Measurements from ENCODE around the gene GPR33. TPM values are rescaled to one million over a fixed set of nuclear protein-coding genes. Genes with fewer than 3 reads are reported as not detected.

GPR33 gene, protein sequence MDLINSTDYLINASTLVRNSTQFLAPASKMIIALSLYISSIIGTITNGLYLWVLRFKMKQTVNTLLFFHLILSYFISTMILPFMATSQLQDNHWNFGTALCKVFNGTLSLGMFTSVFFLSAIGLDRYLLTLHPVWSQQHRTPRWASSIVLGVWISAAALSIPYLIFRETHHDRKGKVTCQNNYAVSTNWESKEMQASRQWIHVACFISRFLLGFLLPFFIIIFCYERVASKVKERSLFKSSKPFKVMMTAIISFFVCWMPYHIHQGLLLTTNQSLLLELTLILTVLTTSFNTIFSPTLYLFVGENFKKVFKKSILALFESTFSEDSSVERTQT
- polyA plus RNA-seq (ENCODE audit: insufficient read length in 4 of 4), result not detected

DNA sequence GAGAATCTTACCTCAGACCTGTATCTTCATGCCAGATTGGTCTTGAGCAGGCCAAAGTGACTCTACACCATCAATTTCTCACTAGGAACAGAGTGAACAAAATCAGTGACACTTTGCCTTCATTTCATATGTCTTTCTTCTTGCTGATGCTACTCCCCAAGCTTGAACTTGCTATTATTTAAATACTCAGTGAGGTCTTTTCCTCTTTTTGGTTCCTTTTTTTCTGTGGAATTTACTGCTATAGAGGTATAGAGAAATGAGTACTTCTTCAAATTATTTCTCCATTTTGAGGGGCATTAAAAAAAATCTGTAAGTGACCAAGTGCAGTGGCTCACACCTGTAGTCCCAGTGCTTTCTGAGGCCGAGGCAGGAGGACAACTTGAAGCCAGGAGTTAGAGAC, at the start of gene GPR33:
Gene GPR33, minus strand, starts transcription at position 154 of the 400 bp plus-strand sequence. CDS start 4,074 bp downstream, outside the sequence.
- DNase-seq (ENCODE audit: low read depth in 4 of 4, low spot score in 3 of 4), result no peak

DNA sequence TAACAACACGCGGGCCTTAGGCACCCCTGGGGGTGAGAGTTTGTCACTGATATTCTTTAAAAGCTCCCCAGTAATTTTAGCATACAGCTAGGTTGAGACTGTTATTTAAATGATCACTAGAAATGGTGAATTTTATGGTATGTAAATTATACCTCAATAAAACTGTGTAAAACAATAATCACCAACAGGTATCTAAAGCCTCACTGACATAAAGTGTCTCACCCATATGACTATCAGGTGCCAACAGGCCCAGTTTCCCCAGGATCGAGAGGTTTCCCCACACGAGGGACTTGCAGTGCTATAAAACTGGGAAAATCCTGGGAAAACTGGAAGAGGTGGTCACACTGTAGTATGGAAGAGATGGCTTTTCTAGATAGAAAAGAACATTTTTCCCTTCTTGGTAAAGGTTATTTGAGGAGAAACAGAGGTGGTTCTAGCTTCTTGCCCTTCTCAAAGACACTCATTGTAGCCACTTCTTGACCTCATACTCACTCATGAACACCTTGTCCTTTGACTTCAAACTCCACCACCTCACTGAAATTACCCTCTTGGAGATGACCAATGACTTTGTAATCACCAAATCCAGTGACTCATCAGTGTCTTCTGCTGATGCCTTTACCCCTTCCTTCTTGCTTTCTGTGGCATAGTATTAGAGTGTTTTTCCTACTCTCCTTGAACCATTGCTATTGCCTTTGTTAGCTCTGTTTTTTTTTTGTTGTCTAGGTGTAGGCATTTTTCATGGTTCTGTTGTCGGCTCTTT, 48.5 kb upstream of the GPR33 start:
- no peak for DNase-seq (ENCODE audit: low read depth in 4 of 4, low spot score in 3 of 4)

DNA sequence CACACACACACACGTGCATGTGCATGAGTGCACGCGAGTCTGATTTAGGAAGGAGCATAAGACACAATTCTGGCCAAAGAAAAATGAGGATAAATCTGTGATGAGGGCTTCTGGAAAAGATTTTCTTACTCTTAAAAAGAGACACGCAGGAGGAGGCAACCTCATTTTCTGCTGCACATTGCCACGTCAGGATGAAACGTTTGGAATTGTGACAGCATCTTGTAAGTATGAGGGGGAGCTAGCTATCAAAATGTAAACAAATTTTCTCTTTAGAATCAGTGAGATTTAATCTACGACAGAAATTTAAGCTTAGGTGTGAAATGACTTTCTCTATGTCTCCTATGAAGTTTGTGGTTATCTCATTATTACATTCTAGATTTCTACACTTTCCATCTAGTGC, 42.3 kb upstream of the GPR33 start:
- DNase-seq (ENCODE audit: low read depth in 4 of 4, low spot score in 3 of 4), result no peak

DNA sequence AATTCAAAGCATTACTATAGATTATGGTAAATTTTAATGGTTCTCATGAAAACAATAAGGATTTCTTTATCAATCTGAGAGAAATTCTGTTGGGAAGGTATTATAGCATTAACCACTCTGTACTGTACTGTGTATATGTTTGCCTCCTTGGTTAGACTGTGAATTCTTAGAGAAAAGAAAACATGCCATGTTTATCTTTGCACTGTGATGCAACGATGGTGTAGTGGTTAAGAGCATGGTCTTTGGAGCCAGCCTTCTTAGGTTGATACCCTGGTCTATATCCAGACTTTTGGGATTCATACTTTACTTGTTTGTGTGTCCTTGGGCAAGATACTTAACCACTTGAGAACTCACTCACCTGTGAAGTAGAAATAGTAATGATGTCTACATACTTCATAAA, 41.2 kb upstream of the GPR33 start:
- no peak for DNase-seq (ENCODE audit: low read depth in 4 of 4, low spot score in 3 of 4)

DNA sequence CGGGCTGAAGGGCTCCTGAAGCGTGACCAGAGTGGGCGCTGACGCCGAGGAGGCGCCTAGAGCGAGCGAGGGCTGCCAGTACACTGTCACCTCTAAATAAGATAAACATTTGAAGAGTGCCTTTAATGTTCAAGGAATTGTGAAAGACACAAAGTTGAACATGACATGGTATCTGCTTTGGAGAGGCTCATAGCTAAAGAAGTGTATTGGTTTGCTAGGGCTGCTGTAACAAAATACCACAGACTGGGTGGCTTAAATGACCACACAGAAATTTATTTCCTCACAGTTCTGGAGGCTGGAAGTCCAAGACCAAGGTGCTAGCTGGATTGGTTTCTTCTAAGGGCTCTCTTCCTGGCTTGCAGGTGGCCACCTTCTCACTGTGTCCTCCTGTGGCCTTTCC, 39.7 kb upstream of the GPR33 start:
- no peak for DNase-seq (ENCODE audit: low read depth in 4 of 4, low spot score in 3 of 4)

DNA sequence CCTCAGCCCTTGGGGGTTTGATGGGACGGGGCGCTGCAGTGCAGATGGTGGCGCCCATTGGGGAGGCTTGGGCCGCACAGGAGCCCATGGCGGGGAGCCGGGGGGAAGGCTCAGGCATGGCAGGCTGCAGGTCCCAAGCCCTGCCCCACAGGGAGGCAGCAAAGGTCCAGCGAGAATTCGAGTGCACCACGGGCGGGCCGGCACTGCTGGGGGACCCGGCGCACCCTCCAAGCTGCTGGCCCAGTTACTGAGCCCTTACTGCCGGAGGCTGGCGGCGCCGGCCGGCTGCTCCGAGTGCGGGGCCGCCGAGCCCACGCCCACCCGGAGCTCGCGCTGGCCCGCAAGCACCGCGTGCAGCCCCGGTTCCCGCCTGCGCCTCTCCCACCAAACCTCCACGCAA, 39.2 kb upstream of the GPR33 start:
- no peak for DNase-seq (ENCODE audit: low read depth in 4 of 4, low spot score in 3 of 4)

DNA sequence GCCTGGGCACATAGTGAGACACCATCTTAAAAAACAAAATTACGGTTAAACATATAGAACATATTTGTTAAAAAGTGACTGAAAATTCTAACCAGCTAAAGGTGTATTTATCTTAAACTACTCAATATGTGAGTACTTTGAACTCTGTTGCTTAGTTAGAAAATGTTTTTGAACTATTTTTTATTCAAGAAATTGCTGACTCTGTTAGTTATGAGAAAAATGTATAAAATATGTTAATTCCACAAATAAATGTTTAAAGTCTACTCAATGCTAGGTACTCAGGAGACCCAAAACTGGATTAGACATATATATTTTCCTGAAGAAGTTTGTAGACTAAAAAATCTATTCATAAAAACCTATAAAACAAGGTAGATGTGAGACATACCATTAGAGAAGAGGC, 23.0 kb upstream of the GPR33 start:
- DNase-seq (ENCODE audit: low read depth in 4 of 4, low spot score in 3 of 4), result no peak

DNA sequence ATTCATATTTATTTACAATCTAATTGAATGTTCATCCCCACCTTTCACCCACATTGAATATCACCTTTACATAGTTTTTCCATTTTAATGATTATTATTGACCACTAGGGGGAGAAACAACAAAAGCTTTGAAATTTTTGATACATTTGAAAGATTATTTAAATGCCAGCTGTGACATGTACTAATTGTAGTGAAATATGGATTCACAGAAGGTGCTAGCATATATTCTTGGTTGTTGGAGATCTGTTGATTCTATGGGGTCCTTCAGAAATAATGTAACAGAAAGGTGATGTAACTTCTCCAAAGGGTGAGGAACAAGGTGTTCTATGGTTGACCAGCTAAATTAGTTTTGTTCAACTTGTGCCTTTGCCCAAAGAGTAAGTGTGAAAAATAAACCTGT, 22.4 kb upstream of the GPR33 start:
- DNase-seq (ENCODE audit: low read depth in 4 of 4, low spot score in 3 of 4), result no peak

DNA sequence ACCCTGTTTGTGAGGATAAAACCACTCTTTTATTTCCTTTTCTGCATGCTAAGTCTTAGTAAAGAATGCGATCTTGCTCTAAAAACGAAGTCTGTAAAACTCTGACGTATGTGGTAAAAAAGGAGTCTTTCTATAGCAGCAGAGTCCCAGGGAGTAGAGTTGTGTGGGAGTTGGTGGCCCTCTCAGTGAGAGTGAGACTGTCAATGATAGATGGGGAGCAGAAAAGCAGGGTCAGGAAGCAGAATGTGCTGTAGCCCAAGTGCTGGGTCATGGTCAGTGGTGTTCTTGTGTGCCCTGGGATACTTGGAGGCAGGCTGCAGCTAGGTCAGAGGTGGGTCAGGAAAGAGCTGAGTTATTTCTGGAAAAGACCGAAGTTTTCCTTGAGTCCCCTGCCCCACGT, 20.3 kb upstream of the GPR33 start:
- peak in 1 of 4 donors; percentile 6 for DNase-seq (ENCODE audit: low read depth in 4 of 4, low spot score in 3 of 4)

DNA sequence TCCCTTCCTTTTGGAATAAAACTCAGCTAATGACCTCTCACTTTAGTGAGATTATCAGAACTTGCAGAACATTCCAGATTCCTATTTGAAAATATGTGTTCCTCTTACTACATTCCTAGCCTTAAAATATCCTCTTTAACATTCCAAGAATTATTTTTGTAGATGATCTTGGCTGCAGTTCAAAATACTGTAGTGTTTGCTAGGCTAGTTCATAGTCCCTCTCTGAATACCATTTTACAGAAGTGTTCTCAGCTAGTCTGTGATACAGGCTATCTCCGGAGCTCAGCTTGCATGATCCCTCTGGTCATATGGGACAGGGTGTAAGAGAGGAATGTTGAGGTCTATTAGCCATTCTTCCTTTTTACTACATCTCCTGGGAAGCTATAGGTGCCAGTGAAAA, 17.6 kb upstream of the GPR33 start:
- no peak for DNase-seq (ENCODE audit: low read depth in 4 of 4, low spot score in 3 of 4)

DNA sequence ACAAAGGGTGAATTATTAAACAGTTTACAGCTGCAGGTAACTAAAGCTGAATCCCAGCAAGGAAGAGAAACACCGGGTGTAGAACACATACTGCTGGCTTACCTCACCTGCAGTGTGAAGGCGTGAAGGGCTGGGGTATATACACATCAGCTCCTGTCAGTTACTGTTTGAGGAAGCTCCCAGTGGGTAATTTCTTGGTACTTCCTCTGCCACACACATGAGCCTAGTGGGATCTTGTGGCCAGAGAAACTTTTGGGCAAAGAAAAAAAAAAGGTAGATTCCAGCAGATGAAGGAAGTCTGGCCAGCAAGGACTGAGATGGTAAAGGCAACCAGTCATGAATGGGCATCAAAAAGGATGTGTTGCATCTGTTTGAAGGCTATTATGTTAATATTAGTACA, 14.0 kb upstream of the GPR33 start:
- no peak for DNase-seq (ENCODE audit: low read depth in 4 of 4, low spot score in 3 of 4)

DNA sequence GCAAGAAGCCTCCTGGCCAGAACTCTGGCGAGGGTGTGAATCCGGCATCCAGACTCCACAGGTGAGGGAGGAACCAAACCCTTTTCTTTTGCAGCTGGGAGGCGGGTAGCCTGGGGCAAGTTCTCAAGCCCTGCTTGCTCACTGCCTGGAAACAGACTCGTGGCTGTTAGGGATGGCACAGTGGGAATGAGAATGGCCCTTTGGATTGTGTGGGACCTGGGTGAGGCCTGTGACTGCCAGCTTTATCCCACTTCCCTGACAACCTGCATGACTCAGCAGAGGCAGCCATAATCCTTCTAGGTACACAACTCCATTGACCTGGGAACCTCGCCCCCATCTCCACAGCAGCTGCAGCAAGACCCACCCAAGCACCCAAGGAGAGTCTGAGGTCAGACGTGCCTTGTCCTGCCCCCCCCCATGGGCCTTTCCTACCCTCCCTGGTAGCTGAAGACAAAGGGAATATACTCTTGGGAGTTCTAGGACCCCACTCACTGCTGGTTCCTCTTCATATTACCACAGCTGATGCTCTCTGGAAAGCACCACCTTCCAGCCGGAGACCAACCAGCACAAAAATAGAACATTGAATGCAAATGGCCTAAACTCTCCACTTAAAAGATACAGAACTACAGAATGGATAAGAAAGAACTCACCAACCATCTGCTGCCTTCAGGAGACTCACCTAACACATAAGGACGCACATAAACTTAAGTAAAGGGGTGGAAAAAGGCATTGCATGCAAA, 5.1 kb upstream of the GPR33 start:
- no peak for DNase-seq (ENCODE audit: low read depth in 4 of 4, low spot score in 3 of 4)

DNA sequence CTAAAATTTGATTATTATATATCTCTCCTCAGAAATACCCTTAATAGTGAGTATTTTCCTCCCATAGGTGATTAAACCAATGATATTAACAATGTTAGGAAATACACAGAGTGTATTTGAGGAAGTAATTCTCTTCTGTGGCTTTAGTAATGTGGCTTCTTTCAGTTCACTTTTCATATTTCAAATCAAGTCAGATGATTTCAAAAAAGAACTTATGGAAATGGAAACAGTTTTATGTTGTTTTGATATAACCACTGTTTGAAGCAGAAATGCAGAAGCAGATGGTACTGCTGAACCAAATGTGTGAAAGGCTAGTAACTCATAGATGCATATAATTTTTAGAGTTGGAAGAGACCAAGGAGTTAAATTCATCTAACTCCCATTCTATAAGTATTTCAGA, 1.9 kb upstream of the GPR33 start:
- DNase-seq (ENCODE audit: low read depth in 4 of 4, low spot score in 3 of 4), result no peak

DNA sequence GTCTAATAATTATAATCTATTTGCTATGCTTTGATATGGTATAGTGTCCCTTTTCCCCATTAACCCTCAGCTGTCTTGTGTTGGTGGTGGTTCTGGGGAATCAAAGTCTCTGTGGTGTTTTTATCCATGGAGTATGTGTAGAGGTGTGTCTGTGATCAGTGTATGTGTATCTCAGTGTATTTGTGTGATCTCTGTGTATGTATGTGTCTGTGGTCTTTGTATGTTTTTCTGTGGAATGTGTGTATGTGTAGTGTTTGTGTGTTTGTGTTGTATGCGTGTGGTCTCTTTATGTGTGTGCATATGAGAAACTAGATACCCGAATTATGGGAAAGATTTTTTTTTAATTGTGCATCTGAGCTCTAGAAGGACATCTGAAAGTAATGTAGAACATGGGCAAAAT, 1.1 kb downstream of the GPR33 start:
- no peak for DNase-seq (ENCODE audit: low read depth in 4 of 4, low spot score in 3 of 4)

DNA sequence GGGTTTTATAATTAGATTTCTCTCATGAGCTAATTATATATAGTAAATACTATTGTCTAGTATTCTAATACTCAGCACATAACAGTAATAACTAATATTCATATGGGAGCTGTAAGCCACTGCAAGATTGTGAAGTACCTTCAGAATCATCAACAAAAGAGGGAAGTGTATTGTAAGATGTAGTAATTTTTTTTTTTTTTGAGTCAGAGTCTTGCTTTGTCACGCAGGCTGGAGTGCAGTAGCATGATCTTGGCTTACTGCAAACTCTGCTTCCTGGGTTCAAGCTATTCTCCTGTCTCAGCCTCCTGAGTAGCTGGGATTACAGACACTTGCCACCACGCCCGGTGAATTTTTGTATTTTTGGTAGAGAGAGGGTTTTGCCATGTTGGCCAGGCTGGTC, 3.1 kb downstream of the GPR33 start:
- DNase-seq (ENCODE audit: low read depth in 4 of 4, low spot score in 3 of 4), result no peak

DNA sequence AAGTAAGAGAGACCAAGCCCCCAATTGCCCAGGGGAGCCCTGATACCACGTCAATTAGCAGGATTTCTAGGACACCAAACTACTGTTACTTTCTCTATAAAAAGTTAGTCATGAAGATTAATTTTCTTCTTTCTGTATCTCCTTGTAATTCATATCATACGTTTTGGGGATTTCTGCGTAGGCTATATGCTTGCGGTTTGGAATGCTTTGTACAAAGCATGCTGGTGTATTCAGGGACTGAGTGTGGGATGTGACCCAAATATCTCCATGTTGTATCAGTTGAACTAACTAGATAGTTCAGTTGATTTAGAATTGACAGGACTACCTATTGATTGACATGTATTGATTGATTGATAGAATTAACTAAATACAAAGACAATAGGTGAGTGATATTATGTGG, 7.7 kb downstream of the GPR33 start:
- DNase-seq (ENCODE audit: low read depth in 4 of 4, low spot score in 3 of 4), result no peak

DNA sequence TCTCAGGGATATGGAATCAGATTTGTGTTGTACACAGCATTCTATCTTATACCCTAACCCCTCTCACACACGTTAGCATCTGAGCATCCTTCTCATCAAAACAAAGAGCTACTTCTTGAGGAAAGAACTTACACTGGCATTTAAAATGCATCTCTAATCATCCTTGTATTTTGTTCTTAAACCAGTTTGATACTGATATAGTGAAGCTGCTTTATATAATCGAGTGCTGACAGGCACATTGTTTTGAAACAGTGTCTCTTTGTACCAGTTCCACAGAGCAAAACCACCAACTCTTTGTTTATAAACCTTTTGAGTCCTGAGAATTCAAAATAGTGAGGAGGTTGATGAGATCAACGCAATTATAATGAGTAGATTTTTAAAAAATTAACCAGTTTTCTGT, 8.8 kb downstream of the GPR33 start:
- no peak for DNase-seq (ENCODE audit: low read depth in 4 of 4, low spot score in 3 of 4)

DNA sequence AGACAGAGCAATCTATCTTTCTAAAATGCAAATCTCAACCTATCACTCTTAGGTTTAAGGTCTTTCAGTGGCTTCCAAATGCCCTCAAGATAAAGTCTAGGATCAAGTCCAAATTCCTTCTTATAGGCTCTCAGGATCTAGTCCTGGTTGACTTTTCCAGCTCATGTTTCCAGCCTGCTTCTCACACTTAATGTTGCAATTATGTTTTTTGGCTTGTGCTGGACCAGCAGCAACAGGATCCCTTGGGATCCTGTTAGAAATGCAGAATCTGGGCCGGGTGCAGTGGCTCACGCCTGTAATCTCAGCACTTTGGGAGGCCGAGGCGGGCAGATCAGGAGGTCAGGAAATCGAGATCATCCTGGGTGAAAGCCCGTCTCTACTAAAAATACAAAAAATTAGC, 10.6 kb downstream of the GPR33 start:
- no peak for DNase-seq (ENCODE audit: low read depth in 4 of 4, low spot score in 3 of 4)

DNA sequence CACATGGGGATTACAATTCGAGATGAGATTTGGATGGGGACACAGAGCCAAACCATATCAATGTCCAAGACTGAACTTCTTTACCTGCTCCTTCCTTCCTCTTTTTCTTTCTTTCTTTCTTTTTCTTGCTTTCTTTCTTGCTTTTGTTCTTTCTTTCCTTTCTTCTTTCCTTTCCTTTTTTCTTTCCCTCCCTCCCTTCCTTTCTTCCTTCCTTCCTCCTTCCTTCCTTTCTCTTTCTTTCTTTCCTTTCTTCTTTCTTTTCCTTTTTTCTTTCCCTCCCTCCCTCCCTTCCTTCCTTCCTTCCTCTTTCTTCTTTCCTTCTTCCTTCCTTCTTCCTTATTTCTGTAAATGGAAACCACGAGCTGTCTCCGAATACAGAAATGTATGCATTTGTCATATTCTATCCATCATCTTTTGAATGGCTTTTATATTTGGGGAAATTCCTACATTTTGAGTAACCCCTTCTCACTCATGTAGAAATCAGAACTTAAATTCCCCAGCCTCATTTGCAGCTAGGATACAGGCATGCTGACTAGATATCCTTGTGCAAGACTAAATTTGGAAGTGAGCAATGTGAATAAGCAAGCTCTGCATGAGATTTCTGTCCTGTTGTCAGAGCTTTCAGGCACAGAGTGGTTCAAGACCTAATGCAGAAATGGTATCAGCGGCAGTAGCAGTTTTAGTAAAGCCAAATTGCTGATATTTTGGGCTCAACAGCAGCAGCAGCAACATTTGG, 11.5 kb downstream of the GPR33 start:
- no peak for DNase-seq (ENCODE audit: low read depth in 4 of 4, low spot score in 3 of 4)

DNA sequence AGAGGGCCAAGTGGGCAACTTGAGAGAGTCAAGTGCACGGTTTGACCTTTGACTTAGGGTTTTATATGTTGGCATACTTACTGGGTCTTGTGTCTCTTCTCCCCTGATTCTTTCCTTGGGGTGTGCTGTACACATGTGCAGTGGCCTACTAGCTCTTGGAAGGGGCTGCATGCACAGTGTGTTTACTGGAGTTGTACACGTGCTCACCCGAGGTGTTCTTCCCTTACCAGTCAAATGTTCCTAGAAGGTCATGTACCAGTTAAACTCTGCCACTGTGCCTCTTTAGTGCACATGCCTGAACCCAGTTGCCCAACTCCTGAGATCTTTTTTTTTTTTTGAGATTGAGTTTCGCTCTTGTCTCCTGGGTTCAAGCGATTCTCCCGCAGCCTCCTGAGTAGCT, 21.3 kb downstream of the GPR33 start:
- no peak for DNase-seq (ENCODE audit: low read depth in 4 of 4, low spot score in 3 of 4)

DNA sequence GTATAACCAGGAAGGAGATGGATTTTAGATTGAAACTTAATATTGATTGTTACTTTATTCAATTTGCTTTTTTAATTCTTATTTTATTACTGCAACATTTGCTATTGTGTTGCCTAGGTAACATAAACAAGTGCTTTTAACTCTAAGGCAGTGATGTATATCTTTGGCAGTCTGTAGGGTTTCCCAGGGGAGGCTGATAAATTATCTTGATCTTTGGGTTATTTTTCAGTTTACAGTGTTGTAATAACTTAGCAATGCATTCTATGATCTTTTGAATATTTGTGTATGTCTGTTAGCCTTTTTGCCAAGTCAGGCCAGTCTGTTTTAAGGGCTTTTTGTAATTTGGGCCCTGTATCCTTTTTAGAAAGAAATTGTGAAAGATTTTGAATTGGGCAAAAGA, 22.7 kb downstream of the GPR33 start:
- DNase-seq (ENCODE audit: low read depth in 4 of 4, low spot score in 3 of 4), result no peak
